ENCODE measurements around the gene ZNF384. TPM values are rescaled to one million over a fixed set of nuclear protein-coding genes. Genes with fewer than 3 reads are reported as not detected.

Gene ZNF384
- total RNA-seq, 3 donors from 2014 or later (not counting 1 experiment from before 2014, with no cell fraction given): 95.1 to 101 (median 100) TPM

DNA sequence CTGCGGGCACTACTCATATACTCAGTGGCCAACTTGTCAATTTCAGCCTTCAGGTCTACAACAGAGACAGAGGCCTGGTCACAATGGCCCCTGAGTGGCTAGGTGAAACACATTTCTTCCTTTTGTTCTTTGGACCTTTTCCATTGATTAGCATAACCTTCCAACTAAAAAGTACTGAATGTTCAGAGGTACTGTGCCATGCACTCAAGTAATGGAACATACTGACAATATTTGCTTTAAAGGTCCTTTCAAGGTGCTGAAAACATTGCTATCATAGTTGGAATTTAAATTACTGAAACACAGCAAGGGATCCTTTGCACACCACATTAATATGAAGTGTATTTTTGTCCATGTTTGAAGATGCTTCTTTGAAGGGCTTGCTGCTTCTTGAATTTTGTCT is 35.8 kb downstream of the ZNF384 start:
- H3K27me3 Mint-ChIP-seq (ENCODE audit: low read depth in 2 of 2): no peaks in the 10 kb centered on the region
- H3K4me3 Mint-ChIP-seq: no peak overlapping the region
- no peaks in the 10 kb centered on the region for H3K9me3 Mint-ChIP-seq
- intact Hi-C loops (cut with micrococcal nuclease): no loop called here
- H3K36me3 ChIP-seq (ENCODE audit: control insufficient read depth, insufficient read depth, low read length): peaks cover 53% of the 10 kb centered on the region
- TF ChIP-seq, protein P1, sequence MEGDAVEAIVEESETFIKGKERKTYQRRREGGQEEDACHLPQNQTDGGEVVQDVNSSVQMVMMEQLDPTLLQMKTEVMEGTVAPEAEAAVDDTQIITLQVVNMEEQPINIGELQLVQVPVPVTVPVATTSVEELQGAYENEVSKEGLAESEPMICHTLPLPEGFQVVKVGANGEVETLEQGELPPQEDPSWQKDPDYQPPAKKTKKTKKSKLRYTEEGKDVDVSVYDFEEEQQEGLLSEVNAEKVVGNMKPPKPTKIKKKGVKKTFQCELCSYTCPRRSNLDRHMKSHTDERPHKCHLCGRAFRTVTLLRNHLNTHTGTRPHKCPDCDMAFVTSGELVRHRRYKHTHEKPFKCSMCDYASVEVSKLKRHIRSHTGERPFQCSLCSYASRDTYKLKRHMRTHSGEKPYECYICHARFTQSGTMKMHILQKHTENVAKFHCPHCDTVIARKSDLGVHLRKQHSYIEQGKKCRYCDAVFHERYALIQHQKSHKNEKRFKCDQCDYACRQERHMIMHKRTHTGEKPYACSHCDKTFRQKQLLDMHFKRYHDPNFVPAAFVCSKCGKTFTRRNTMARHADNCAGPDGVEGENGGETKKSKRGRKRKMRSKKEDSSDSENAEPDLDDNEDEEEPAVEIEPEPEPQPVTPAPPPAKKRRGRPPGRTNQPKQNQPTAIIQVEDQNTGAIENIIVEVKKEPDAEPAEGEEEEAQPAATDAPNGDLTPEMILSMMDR (IDR thresholded peaks at IDR 0.05): no peak
- H3K4me1 Mint-ChIP-seq: peaks cover 0 to 1% of the 10 kb centered on the region in 2 donors
- H3K36me3 Mint-ChIP-seq: peaks cover 16% of the 10 kb centered on the region
- DNase-seq (no peak), ATAC-seq (no peak)
- H3K27me3 ChIP-seq (ENCODE audit: control insufficient read depth, insufficient read depth, low read length): no peaks in the 10 kb centered on the region
- H3K9me3 ChIP-seq (ENCODE audit: control insufficient read depth, insufficient read depth, low read length): no peaks in the 10 kb centered on the region
- no peaks in the 10 kb centered on the region for H3K4me1 ChIP-seq (ENCODE audit: control insufficient read depth, insufficient read depth, low read length)
- H3K4me3 ChIP-seq (ENCODE audit: low read length): no peak overlapping the region
- no peak overlapping the region for H3K27ac ChIP-seq (ENCODE audit: low read length)
- 92% methylated on average over 1 of the region's 1 CpG for WGBS (ENCODE audit: insufficient coverage)
- no peak overlapping the region for H3K27ac Mint-ChIP-seq

DNA sequence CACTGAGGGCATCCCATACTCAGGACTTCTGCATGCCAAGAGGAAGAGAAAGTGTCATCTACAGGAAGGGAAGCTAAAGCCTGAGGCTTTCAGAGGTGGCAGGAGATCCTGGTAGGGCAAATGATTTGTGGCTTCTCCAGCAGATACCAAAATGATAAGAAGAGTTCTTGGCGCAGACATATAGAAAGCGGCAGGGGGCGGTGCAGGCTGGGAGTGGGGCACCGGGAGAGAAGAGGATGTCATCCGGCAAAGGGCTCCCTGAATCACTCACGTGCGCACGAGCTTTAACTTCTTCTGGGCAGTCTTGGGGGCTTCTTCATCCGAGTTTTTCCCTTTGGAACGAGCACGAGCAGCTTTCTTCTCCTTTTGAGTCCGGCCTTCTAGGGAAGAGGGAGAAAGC is 36.8 kb downstream of the ZNF384 start:
- no peaks in the 10 kb centered on the region for H3K27me3 Mint-ChIP-seq (ENCODE audit: low read depth in 2 of 2)
- H3K9me3 Mint-ChIP-seq: no peaks in the 10 kb centered on the region
- H3K4me1 Mint-ChIP-seq: no peaks in the 10 kb centered on the region
- H3K27ac Mint-ChIP-seq: no peak overlapping the region
- no peak overlapping the region for H3K4me3 ChIP-seq (ENCODE audit: low read length)
- DNase-seq (no peak), ATAC-seq (no peak)
- intact Hi-C loops (cut with micrococcal nuclease): no loop called here
- TF ChIP-seq, protein P1 (IDR thresholded peaks at IDR 0.05): no peak
- WGBS (ENCODE audit: insufficient coverage): 95% methylated on average over 12 of the region's 12 CpGs
- H3K36me3 Mint-ChIP-seq: peaks cover 16% of the 10 kb centered on the region
- H3K9me3 ChIP-seq (ENCODE audit: control insufficient read depth, insufficient read depth, low read length): no peaks in the 10 kb centered on the region
- no peak overlapping the region for H3K4me3 Mint-ChIP-seq
- no peak overlapping the region for H3K27ac ChIP-seq (ENCODE audit: low read length)
- peaks cover 1% of the 10 kb centered on the region for H3K4me1 ChIP-seq (ENCODE audit: control insufficient read depth, insufficient read depth, low read length)
- no peaks in the 10 kb centered on the region for H3K27me3 ChIP-seq (ENCODE audit: control insufficient read depth, insufficient read depth, low read length)
- H3K36me3 ChIP-seq (ENCODE audit: control insufficient read depth, insufficient read depth, low read length): peaks cover 55% of the 10 kb centered on the region

DNA sequence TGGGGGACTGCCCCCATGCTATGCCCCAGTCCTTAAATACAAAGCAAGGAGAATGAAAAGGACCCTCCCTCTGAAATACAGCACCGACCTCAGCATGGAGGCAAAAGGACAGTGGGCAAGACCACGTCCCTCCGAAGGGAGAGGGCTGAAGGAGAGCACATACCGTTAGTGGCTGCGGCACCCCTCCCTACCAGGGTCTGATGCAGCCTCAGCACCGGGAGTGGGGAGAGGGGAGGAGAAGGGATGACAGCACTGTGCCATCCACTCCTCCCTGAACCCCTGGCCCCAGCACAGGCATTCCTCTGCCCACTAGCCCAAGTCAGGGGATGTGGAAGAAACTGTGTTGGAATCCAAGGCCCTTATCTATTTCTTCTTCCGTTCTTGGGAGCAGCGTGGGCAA is 38.3 kb downstream of the ZNF384 start:
- no peaks in the 10 kb centered on the region for H3K9me3 Mint-ChIP-seq
- intact Hi-C loops (cut with micrococcal nuclease): no loop called here
- 98% methylated on average over 7 of the region's 8 CpGs for WGBS (ENCODE audit: insufficient coverage)
- Histone ChIP-seq H3K4me1 (ENCODE audit: control insufficient read depth, insufficient read depth, low read length) (peaks cover 11% of the 10 kb centered on the region), H3K4me3 (ENCODE audit: low read length) (no peak overlapping the region), H3K36me3 (ENCODE audit: control insufficient read depth, insufficient read depth, low read length) (peaks cover 46% of the 10 kb centered on the region), H3K9me3 (ENCODE audit: control insufficient read depth, insufficient read depth, low read length) (no peaks in the 10 kb centered on the region), H3K27me3 (ENCODE audit: control insufficient read depth, insufficient read depth, low read length) (no peaks in the 10 kb centered on the region), H3K27ac (ENCODE audit: low read length) (no peak overlapping the region)
- H3K4me1 Mint-ChIP-seq: peaks cover 7 to 11% of the 10 kb centered on the region in 2 donors
- TF ChIP-seq, protein P1 (IDR thresholded peaks at IDR 0.05): no peak
- peaks cover 12% of the 10 kb centered on the region for H3K36me3 Mint-ChIP-seq
- H3K27ac Mint-ChIP-seq: no peak overlapping the region
- no peak for ATAC-seq
- H3K27me3 Mint-ChIP-seq (ENCODE audit: low read depth in 2 of 2): no peaks in the 10 kb centered on the region
- H3K4me3 Mint-ChIP-seq: no peak overlapping the region
- no peak for DNase-seq

DNA sequence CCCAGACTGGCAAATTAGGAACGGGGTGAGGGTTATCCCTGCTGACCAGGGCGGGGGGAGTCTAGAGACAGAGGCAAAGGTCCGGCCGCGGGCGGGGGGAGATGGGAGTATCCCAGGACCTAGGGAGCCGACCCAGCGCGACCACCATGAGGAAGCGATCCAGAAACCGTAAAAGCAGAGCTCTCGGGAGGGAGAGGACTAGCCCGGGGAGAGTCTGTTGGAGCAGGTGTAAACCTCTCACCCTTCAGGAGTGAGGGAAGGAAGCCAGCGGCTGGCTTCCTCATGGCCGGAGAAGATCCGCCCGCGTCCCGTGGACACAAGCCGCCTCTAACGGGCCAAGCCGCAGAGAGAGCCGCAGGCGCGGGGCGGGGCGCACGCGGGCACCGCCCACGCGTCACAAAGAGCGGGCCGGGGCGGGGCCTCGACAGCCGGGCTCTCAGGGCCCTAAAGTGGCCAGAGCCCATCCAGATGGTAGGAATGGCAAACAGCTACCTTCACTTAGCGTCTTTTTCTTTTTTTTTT is 42.0 kb downstream of the ZNF384 start, which contains the start of gene ACRBP:
Gene ACRBP, minus strand, starts transcription at position 350 of the 522 bp plus-strand sequence. Its CDS starts 66 bp downstream, at position 284.
- H3K4me3 Mint-ChIP-seq: peak within 1 kb of the TSS; percentile 83
- no peaks in the 10 kb centered on the region for H3K9me3 Mint-ChIP-seq
- peak within 1 kb of the TSS; percentile 17 for H3K4me3 ChIP-seq (ENCODE audit: low read length)
- H3K27me3 ChIP-seq (ENCODE audit: control insufficient read depth, insufficient read depth, low read length): no peaks in the 10 kb centered on the region
- no peaks in the 10 kb centered on the region for H3K9me3 ChIP-seq (ENCODE audit: control insufficient read depth, insufficient read depth, low read length)
- WGBS (ENCODE audit: insufficient coverage): 8% methylated on average over 38 of the region's 38 CpGs
- TF ChIP-seq, protein P1 (IDR thresholded peaks at IDR 0.05): no peak
- H3K36me3 ChIP-seq (ENCODE audit: control insufficient read depth, insufficient read depth, low read length): peaks cover 21% of the 10 kb centered on the region
- no peaks in the 10 kb centered on the region for H3K27me3 Mint-ChIP-seq (ENCODE audit: low read depth in 2 of 2)
- H3K4me1 ChIP-seq (ENCODE audit: control insufficient read depth, insufficient read depth, low read length): peaks cover 25% of the 10 kb centered on the region
- intact Hi-C loops (cut with micrococcal nuclease): no loop called here
- H3K4me1 Mint-ChIP-seq: peaks cover 7 to 11% of the 10 kb centered on the region in 2 donors
- H3K27ac Mint-ChIP-seq: peak within 1 kb of the TSS; percentile 67 to 86
- DNase-seq (peak; percentile 47 to 54), ATAC-seq (peak; percentile 79 to 93 (median 92))
- peak within 1 kb of the TSS; percentile 17 for H3K27ac ChIP-seq (ENCODE audit: low read length)
- H3K36me3 Mint-ChIP-seq: peaks cover 4% of the 10 kb centered on the region
